ENCODE measurements around the gene CRABP2.

Gene CRABP2

DNA sequence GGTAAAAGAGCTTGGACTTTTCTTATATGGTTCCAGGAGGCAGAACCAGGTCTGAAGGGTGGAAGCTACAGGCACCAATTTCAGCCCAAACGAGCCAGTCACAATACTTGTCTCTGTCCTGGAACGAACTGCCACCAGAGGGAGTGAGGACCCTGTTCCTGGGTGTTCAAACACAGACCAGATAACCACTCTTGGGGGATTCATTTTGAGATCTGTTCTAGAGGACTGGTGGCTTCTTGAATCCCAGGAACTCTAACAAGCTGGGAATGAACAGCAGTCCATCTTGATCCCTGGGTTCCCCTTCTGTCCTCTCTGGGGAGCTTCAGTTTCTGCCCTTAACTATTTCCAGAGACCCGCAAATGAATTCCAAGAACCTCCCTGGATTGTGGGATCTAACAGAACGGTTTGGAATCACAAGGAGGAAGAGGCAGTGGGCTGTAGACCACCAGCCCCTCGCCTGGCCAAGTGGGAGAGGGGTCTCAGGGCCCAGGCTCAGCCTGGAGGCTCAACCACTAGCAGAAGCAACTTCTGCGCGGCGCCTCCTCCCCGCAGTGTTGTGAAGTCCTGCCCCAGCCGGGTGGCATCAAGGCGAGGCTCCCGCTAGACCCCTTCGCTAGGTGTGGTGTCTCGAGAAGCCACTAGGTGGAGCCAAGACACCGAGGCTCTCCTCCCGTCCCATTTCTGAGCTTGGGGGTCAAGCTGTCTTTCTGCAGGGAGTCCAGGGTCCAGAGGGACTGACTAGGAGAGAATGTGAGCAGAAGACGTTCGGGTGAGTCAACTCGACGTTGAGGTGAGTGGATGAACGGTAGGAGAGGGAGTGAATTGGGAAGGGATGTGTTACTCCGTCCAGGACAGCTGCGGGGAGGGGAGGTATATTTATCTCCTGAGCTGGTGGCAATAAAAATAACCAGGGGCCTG, 16.1 kb downstream of the CRABP2 start:
- peak; percentile 71 for DNase-seq

DNA sequence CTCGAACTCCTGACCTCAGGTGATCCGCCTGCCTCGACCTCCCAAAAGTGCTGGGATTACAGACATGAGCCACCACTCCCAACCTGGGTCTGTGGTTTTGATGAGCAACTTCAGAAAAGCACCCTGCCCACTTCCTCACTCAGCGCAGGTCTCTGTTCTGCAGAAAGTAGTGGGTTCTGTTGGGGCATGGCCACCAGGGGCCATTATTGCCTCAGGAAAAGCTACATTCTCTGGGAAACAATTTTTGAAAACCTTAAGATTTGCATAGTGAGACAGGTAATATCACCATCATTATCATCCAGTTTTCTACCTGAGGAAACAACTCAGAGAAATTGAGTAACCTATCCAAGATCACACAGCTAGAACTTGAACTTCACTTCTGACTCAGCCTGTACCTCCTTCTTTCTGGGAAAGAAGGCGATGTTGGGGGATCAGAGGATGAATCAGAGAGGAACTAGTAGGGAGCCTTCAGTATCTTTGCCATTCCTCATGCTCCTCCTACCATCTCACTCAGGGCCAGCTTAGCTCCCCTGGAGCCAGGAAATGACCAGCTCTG, 21.1 kb downstream of the CRABP2 start:
- no peak for DNase-seq

DNA sequence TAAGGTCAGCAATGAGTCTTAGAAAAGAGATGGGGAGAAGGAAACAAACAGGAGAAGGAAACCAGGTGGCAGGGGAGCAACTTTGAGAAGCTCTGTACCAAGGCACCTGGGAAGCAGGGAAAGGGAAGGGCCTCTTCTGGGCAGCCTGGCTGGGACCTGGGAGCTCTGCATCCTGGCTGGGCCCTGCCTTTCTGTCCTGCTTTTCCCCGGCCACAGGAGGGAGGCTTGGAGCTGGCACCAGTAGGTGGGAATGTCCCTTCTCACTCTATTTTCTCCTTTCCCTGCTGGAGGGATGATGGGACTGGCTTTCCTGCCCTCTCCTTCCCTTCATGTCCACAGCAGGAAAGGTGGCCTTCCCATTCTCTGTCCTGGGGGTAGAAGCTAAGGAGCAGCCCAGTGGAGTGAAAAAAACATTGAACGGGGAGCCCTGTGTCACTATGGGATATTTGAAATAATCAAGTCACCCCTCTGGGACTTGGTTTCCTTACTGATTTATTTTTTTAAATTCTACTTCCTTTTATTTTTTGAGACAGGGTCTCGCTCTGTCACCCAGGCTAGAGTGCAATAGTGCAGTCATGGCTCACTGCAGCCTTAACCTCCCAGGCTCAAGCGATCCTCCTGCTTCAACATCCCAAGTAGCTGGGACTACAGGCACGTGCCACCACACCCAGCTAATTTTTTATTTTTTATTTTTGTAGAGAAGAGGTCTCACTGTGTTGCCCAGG, 23.1 kb downstream of the CRABP2 start:
- no peak for DNase-seq

DNA sequence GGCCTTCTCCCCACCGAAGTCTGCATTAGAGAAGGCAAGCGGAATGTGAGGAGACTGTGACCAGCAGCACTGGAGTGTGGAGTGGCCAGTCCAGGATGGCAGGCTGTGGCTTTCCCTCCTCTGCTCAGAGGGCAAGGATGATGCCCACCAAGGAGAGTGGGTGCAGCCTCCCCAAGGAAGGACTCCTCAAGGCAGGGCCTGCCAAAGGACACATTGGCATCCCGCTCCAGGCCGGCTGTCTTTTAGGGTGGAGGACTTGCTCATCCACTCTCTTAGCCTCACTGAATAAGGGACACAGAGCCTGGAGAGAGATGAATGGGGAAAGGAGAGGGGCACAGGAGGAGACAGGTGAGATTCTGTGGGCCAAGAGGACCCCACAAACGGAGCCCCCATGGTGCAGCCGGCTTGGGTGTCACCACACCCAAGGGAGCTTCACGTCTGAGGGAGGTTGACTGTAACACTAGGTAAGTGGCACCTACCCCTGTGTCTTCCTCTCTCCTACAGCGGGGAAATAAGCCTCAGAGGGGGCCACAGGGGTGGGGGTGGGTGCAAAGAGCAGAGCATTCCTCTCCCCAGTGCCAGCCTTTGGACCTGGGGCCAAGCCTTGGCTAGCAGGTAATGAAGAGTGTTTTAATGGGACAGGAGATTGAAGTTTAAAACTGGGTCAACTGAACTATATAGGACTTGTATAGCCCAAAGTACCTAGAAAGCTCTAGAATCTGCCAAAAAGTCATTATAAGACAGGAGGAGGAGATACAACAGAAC, 24.0 kb downstream of the CRABP2 start:
- no peak for DNase-seq

DNA sequence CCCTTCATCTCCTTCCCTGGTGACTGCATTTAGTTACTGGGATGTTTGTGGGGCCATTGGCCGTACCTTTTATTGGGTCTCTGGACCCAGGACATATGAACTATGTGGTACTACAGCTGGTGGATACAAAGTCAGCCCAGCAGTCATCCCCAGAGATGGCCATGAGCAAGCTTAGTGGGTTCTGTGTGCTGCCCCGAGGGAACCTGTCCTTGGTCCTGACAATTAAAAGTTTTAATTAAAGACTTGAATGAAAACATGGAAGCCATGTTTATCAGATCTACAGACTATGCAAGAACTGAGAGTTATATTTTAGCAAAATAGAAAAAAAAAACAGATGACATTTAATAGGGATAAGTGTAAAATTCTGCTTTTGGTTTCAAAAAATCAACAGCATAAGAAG, 25.3 kb downstream of the CRABP2 start:
- no peak for DNase-seq

DNA sequence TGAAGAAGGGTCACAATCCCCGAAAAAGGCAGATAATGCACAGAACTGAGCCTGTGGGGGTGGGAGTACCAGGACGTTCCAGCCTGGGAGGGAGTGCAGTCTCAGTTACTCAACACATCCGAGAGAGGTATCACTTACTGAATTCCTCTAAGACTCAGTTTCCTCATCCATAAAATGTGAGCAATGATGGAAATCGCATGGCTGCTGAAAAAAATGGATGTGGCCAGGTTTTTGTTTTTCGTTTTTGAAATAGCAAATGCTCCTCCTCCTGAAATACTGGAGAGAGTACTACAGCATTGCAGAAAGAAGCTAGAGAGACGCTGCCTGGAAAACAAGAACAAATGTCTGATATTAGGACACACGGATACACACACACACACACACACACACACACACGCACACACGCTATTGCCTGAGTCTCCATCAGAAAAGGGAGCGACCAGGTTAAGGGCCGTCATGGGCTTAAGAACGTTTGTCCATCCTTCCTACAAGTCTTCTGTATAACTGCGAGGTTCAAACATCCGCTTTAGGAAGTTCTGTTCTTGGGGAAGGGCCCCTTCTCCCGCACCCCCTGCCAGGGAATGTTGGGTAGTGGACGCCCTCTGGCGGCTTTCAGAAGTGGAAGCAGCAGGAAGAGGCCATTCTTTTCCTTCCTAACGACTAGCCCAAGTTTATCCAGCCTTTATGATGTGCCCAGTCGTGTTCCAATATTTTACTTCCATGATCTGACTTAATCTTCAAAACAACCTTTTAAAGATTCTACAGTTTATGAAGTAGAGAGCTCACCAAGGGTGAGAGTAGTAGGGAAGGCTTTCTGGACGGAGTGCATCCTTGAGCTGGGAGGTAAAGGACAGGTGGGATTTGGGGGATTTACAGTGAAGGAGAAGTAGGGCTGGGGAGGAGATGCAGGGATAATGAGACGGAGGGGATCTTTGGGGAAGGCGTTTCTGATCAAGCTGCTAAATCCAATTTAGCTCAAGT, 27.5 kb downstream of the CRABP2 start:
- peak; percentile 62 for DNase-seq

DNA sequence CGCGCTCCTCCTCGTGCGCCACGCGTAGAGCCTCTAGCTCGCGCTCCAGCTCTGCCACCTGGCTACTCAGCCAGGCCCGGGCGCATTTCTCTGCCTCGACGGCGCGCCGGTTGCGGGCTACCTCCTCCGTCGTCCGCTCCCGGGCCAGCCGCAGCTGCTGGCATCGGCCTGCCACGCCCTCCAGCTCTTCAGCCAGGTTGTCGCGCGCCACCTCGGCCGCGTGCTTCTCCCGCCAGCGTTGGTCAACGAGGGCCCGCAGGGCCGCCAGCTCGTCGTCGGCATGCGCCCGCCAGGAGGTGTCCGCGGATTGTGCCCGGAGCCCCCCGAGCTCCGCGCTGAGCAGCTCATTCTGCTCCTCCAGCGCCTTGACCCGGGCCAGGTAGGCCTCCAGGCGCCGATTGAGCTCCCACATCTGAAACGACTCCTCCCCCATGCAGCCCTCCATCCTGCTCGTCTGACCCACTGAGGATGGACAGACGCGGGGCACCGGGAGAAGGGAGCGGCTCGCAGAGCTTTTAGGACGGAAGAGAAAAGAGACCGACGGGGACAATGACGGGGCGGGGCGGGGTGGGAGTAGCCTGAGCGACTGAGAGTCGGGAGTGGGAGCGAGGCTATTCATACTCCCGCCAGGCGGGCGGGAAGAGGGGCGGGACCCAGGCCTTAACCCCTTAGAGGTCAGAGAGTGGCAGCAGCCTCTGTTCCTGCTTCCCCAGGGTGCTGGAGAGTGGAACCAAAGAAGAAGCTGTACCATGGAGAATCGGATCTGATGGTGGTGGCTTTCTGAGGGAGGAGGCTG, 28.4 kb downstream of the CRABP2 start, which contains the start of gene NES:
Gene NES, minus strand, starts transcription at position 588 of the 796 bp plus-strand sequence. Its CDS starts 143 bp downstream, at position 445.
- peak; percentile 70 for DNase-seq

DNA sequence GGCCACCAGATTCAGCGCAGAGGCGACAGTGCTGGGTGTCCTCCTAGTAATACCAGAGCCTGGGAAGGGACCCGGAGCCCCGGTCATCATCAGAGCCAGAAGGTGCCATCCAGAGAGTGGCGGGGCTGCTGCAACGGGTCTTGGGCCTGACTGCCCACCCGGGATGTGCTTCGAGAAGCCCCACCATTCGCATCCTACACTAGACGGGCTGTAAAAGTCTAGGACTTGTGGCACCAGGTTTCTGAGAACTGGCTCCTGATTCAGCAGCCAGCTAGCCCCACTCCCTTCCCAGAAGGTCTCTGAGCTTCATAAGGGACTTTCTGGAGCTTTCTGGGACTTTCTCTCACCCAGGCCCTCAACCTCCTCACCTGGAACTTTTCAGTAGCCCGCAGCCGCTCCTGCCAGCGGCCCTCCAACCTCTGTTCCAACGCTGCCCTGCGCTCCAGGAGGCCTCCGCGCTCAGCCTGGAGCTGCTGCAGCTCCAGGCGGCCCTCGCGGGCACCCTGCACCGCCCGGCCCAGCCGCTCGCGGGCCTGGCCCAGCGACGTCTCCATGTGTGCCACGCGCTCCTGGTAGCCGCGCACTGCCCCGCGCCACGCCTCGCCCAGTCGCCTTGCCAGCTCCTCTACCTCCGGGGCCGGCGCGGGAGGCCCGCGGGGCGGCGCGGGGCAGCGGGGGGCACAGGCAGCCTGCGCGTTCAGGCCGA, 29.1 kb downstream of the CRABP2 start:
- DNase-seq: no peak

DNA sequence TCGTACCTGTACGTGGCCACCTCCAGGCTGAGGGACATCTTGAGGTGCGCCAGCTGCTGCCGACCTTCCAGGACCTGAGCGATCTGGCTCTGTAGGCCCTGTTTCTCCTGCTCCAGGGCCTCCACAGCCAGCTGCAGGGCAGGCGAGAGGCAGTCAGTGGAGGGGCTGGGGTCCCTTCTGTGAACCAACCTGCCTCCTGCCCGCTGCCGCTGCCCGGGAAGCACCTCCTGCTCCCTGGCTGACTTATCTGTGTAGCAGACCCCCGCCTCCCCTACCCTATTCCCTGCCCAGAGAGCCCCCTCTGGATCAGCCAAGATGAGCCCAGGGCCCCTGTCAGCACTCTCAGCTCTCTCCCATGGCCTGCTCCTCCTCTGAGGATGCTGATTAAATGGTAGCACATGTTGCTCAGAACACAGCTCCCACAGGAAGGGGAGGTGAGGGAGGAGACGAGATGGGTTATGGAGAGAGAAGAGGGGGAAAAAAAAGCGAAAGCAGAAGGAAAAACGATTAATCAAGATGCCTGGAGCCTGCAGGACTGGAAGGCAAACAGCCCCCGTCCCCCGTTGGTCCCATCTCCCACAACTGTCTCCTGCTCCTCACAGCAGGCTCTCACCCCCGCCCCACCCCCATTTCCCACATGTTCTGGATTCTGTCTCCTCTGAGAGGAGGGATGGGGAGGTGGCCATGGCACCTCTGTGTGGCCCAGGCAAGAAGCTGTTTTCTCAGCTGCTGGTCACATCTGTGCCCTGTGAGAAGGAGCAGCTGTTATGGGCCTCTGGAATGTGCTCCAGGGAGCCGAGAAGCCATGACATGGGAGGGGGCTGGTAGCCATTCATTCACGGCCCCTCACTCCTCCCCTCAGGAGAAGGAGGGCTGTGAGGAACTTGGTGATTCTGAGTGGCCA, 29.9 kb downstream of the CRABP2 start:
- no peak for DNase-seq

DNA sequence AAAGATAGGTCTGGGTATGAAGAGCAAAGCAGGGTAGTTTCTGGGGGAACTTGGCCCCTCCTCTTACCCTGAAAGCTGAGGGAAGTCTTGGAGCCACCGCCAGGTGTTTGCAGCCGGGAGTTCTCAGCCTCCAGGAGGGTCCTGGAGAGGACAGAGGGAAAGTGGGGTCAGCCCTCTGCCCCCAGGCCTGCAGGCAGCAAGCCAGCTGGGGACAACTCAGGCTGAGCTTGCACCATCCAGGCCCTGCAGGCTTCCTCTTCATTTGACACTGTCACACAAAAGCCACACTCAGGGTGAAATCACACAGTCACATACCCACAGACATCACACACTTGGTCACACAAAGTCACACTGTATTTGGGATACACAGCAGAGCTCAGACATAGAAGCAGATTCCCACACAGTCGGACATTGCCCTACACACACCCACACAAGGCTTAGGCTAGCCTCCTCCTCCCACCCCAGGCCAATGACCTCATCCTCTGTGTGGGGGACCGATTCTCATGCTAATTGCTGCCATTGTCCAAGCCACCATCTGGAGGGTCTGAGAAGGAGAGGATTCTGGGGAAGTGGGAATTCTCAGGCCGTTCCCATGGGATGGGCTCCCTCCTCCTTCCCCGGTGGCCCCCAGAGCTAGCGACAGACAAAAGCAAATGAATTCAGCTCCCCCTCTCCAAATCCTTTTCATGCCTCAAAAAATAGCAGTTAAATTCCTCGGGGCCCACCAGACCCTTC, 31.8 kb downstream of the CRABP2 start:
- DNase-seq: no peak

DNA sequence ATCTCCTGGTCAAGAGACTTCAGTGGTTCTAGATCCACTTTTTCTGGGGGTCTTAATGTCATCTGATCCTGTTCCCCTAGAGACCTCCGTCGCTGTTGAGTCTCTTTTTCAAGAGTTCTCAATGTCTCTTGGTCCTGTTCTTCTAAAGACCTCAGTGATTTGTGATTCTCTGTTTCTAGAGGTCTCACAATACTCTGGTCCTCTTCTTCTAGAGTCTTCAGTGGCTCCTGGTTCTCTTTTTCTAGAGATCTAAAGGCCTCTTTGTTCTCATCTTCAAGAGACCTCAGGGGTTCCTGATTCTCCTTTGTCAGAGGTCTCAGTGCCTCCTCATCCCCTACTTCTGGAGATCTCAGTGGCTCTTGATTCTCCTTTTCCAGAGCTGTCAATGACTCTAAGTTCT, 33.6 kb downstream of the CRABP2 start:
- DNase-seq: no peak

DNA sequence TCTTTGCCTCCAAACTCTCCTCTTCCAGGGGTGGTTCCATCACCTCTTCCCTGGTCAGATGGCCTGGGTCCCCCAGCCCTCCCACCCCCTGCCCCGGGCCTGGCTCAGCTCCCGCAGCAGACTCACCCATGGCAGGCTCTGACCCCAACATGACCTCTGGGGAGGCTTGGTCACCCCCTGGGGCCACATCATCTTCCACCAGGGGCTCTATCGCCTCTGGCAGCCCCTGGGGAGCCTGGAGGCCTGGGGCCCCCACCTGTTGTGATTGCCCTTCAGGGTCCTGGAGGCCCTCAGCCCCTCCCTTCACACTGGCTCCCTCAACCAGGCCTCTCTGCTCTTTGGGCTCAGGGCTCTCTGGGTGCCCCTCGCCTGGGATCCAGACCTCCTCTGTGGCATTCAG, 34.6 kb downstream of the CRABP2 start:
- no peak for DNase-seq

DNA sequence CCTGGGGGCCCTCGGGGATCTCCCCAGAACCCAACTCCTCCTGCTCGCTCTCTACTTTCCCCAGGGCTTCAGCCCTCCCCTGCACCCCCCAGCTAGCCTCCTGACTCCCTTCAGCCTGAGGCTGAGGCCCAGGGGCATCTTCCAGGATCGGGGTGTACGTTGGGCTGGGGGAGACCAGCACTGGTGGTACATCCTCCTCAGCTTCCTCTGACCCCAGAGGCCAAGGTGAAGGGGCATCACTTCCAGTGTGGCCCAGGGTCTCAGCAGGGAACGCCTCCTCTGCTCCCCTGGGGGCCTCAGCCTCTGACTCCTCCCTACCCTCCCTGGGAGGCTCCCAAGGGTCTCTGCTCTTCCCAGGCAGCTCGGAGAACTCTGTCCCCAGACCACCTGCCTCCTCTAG, 35.0 kb downstream of the CRABP2 start:
- no peak for DNase-seq

DNA sequence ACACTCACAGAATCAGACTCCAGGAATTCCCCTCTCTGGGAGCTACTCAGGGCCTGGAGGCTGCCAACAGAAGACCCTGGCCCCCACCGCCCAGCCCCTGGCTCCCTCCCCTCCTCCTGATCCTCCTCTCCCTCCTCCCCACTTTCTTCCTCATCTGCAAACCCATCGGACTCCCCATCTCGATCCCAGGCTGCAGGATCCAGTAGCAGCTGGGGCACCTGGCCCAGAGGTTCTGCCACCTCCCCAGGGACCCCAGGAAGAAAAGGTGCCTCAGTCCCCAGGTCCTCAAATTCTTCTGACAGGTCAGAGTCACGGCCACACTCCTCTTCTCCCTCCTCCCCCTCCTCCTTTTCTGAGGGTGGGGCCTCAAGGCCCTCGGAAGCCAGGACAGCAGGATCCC, 35.6 kb downstream of the CRABP2 start:
- DNase-seq: no peak

DNA sequence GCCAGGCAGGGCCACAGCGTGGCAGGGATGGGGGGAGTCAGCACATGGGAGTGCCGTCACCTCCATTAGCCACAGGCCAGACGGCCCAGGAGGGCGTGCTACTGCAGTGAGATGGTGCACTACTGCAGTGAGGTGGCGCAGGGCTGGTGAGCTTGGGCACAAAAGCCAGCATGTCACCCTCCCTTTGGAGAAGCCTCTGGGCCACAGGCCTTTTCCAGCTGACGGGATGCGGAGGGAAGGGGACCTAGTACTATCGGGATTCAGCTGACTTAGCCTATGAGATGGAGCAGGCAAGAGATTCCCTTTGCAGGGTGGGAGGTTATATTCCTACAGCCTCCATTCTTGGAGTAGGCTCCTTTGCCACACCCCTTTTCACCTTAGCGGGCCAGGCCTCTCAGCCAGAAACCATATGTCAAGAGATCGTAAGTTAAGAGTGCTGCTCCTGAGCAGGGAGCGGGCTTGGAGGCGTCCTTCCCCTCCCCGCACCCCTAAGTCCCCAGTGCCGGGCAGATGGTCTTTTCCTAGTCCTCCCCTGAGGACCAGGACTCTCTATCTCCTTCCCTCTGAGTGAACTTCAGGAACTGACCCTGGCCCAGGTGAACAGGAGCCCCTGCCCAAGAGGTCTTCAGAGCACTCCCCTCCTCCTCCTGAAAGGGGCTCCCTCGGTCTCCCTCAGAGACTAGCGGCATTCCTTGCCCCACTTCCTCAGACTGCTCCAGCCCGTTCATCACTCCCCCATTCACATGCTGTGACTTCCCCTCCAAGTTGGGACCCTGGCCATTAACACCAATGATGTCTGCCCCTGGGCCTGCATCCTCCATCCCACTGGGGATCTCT, 36.4 kb downstream of the CRABP2 start:
- DNase-seq: no peak

DNA sequence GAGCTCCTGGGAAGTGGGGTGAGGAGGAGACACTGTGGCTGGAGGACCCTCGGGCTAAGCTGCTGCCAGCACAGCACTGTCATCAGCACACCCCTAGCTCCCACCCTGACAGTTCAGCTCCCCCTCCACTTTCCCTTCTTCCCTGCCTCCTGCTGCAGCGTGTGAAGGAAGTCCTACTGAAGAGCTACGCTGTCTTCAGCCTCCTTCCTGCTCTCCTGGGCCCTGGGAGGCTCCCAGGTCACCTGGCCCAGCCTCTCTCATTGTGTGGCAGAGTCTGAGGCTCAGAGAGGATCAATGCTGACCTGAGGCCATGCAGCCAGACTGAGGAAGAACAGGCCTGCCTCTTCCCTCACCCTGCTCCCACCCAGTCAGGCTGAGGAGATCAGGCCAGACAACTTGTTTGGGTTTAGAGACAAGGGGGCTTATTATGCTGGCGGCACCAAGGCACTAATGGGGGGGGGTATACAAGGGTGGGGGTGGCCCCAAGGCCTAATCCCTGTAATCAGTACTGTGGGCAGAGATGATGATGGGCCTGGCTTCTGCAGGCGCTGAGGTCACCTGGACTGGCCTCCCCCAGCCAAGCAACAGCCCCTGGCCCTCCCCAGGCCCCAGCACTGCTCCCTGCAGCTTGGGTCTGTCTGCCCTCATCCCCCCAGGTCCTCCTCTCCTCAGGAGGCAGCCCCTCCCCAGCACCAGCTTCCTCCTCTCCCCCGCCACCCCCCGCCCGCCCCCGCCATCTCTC, 37.2 kb downstream of the CRABP2 start:
- DNase-seq: no peak

DNA sequence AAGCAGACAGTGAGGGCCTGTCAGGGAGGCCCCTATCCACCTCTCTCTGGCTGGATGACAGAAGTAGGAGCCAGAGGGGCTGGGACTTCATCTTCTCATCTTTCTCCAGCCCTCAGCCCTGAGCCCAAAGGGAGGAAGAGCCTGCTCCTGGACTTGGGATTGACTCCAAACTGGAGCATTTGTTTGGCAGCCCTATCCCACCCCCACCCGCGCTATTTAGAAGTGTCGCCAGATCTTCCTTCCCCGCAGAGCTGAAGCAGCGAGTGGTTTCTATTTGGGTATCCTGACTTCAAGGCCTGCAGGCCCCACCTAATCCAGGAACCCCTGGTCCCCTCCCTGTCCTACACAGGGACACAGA, 37.8 kb downstream of the CRABP2 start:
- no peak for DNase-seq
